Measurements from ENCODE around the gene PPM1H. TPM values are rescaled to one million over a fixed set of nuclear protein-coding genes. Genes with fewer than 3 reads are reported as not detected.

PPM1H gene
- total RNA-seq, 3 donors from 2014 or later = 4.9 to 6.1 (median 5.8) TPM

- Histone ChIP-seq H3K36me3 (ENCODE audit: low read depth) (no peaks in the 10 kb centered on the region), H3K4me3 (no peak overlapping the region), H3K4me1 (ENCODE audit: low read depth) (no peaks in the 10 kb centered on the region), H3K9me3 (no peaks in the 10 kb centered on the region)
- ATAC-seq = no peak
- DNase-seq = no peak
- intact Hi-C loops (cut with DNase I, micrococcal nuclease) = no loop called here
- TF ChIP-seq CTCF (IDR thresholded peaks at IDR 0.05) = no peak
These were observed 31.8 kb downstream of the PPM1H start for GRCh38 chr12:62903151-62903550.

GRCh38 chr12:62900686-62901272 lies 34.2 kb downstream of the PPM1H start:
- Histone ChIP-seq H3K4me1 (ENCODE audit: low read depth) (no peaks in the 10 kb centered on the region), H3K9me3 (no peaks in the 10 kb centered on the region), H3K4me3 (no peak overlapping the region), H3K36me3 (ENCODE audit: low read depth) (no peaks in the 10 kb centered on the region)
- DNase-seq = no peak
- intact Hi-C loops (cut with DNase I, micrococcal nuclease) = no loop called here
- ATAC-seq = no peak
- TF ChIP-seq CTCF (IDR thresholded peaks at IDR 0.05) = no peak

- ATAC-seq (peak; percentile 62), DNase-seq (no peak)
- TF ChIP-seq CTCF (IDR thresholded peaks at IDR 0.05) = no peak
- H3K4me1 ChIP-seq (ENCODE audit: low read depth) = no peaks in the 10 kb centered on the region
- H3K9me3 ChIP-seq = no peaks in the 10 kb centered on the region
- no peak overlapping the region for H3K4me3 ChIP-seq
- intact Hi-C loops (cut with DNase I, micrococcal nuclease) = no loop called here
- no peaks in the 10 kb centered on the region for H3K36me3 ChIP-seq (ENCODE audit: low read depth)
These were observed 35.2 kb downstream of the PPM1H start for GRCh38 chr12:62899568-62900390.

GRCh38 chr12:62898526-62898925 lies 36.4 kb downstream of the PPM1H start:
- no peak for TF ChIP-seq CTCF (IDR thresholded peaks at IDR 0.05)
- no peak for DNase-seq
- H3K4me3 ChIP-seq = no peak overlapping the region
- intact Hi-C loops (cut with DNase I, micrococcal nuclease) = no loop called here
- no peaks in the 10 kb centered on the region for H3K36me3 ChIP-seq (ENCODE audit: low read depth)
- no peaks in the 10 kb centered on the region for H3K9me3 ChIP-seq
- peak; percentile 21 for ATAC-seq
- H3K4me1 ChIP-seq (ENCODE audit: low read depth) = no peaks in the 10 kb centered on the region

GRCh38 chr12:62895351-62895877 lies 39.5 kb downstream of the PPM1H start:
- intact Hi-C loops (cut with DNase I, micrococcal nuclease) = no loop called here
- Histone ChIP-seq H3K36me3 (ENCODE audit: low read depth) (no peaks in the 10 kb centered on the region), H3K9me3 (no peaks in the 10 kb centered on the region), H3K4me3 (no peak overlapping the region), H3K4me1 (ENCODE audit: low read depth) (no peaks in the 10 kb centered on the region)
- ATAC-seq (no peak), DNase-seq (no peak)
- TF ChIP-seq CTCF (IDR thresholded peaks at IDR 0.05) = no peak
